A549 (cell line): ENCODE results near the gene SIGLEC8. TPM values are rescaled to one million over a fixed set of nuclear protein-coding genes. Genes with fewer than 3 reads are reported as not detected.
A peak's percentile ranks its signal among the peaks of the same experiment; 100 is the strongest.

ENCODE experiments used
- ATAC-seq, 2 experiments: fragments of 200-7000 bp in 1 of 2; fragments of >200 bp in 1 of 2; cut with Nextera tagmentation in 1 of 2; cut with Tn5 transposase in 1 of 2; 3 replicates each; pipeline versions ENCODE4 v1.8.0 to v1.9.1; 2018 to 2020; ENCODE audit warnings: mild to moderate bottlenecking in 1 of 2, moderate library complexity in 1 of 2
- CTCF ChIA-PET: fragments of 300-600 bp; sonication (Branson Sonifier 250); formaldehyde crosslinking; extraction: SDS; loops from one replicate; lab custom pipeline; 2021; ENCODE audit warnings: antibody characterized with exemption, inconsistent platforms; lab: Yijun Ruan, JAX
- POLR2A ChIA-PET: fragments of 350-600 bp; formaldehyde crosslinking; extraction: SDS; loops from one replicate; lab custom pipeline; 2021; ENCODE audit warnings: antibody characterized with exemption, inconsistent platforms; lab: Yijun Ruan, JAX
- DNase-seq, 2 experiments: peaks; one replicate each; pipeline versions ENCODE4 v3.0.0 to v3.0.0-alpha.2; 2011 to 2016; ENCODE audit warnings: low read depth in 1 of 2, low spot score in 1 of 2
- FAIRE-seq: peaks from 2 replicates; lab custom pipeline; 2011; peaks lifted over from hg19 to GRCh38; lab: Jason Lieb, UNC
- H3K27ac ChIP-seq, 2 experiments: fragments of >200 bp; sonication (Bioruptor Twin); formaldehyde crosslinking; 3 replicates each; pipeline ENCODE4 v1.5.1; 2016 to 2017
- H3K4me1 ChIP-seq: fragments of >200 bp; sonication (Bioruptor Twin); formaldehyde crosslinking; 3 replicates; pipeline ENCODE4 v1.6.1; 2016
- H3K4me2 ChIP-seq: fragments of >200 bp; sonication (Bioruptor Twin); formaldehyde crosslinking; 3 replicates; pipeline ENCODE4 v1.6.1; 2016
- H3K4me3 ChIP-seq: fragments of >200 bp; sonication (Bioruptor Twin); formaldehyde crosslinking; 3 replicates; pipeline ENCODE4 v1.5.1; 2016
- H3K9me3 ChIP-seq: fragments of >200 bp; sonication (Bioruptor Twin); formaldehyde crosslinking; 3 replicates; pipeline ENCODE4 v1.6.1; 2016
- EHF ChIP-seq: fragments of 250-450 bp; sonication (Bioruptor Pico); IDR thresholded peaks from 2 replicates; pipeline ENCODE4 v1.5.0; 2020; ENCODE audit warnings: mild to moderate bottlenecking
- FOSB ChIP-seq: fragments of 250-450 bp; sonication (Bioruptor Pico); IDR thresholded peaks from 2 replicates; pipeline ENCODE4 v1.5.0; 2020; ENCODE audit warnings: mild to moderate bottlenecking, moderate library complexity
- FOXS1 ChIP-seq: fragments of 250-450 bp; sonication (Bioruptor Pico); IDR thresholded peaks from 2 replicates; pipeline ENCODE4 v1.5.0; 2020; ENCODE audit warnings: mild to moderate bottlenecking, moderate library complexity
- HOXB13 ChIP-seq: fragments of 250-450 bp; sonication (Bioruptor Pico); IDR thresholded peaks from 2 replicates; pipeline ENCODE4 v1.5.0; 2020; ENCODE audit warnings: low read depth, mild to moderate bottlenecking, moderate library complexity
- HOXB5 ChIP-seq: fragments of 250-450 bp; sonication (Bioruptor Pico); IDR thresholded peaks from 2 replicates; pipeline ENCODE4 v1.5.0; 2020; ENCODE audit warnings: mild to moderate bottlenecking, moderate library complexity
- JUN ChIP-seq, 2 experiments: fragments of >200 bp; sonication (Bioruptor Twin); formaldehyde crosslinking; IDR thresholded peaks; 2 replicates in 1 of 2; 3 replicates in 1 of 2; pipeline ENCODE4 v1.6.1; 2016 to 2017
- MAX ChIP-seq: IDR thresholded peaks from 2 replicates; pipeline ENCODE4 v1.6.1; 2012
- MYC ChIP-seq: IDR thresholded peaks from 2 replicates; pipeline ENCODE4 v1.6.1; 2012; ENCODE audit warnings: mild to moderate bottlenecking, inconsistent platforms, low read length, improper control_type of control experiment, borderline replicate concordance
- NR3C1 ChIP-seq: fragments of >200 bp; sonication (Bioruptor Twin); formaldehyde crosslinking; IDR thresholded peaks from 3 replicates; pipeline ENCODE4 v1.6.1; 2017
- POLR2A ChIP-seq: IDR thresholded peaks from 2 replicates; pipeline ENCODE4 v1.6.1; 2012; ENCODE audit warnings: mild to moderate bottlenecking, low read length
- POLR2AphosphoS2 ChIP-seq: conservative IDR thresholded peaks from 2 replicates; pipeline ENCODE4 v1.6.1; 2012; ENCODE audit warnings: low read length, improper control_type of control experiment, inconsistent platforms
- RAD21 ChIP-seq, 2 experiments: fragments of >200 bp in 1 of 2; sonication (Bioruptor Twin) in 1 of 2; formaldehyde crosslinking in 1 of 2; IDR thresholded peaks in 1 of 2; conservative IDR thresholded peaks in 1 of 2; 2 replicates in 1 of 2; 3 replicates in 1 of 2; pipeline ENCODE4 v1.6.1; 2012 to 2018; ENCODE audit warnings: inconsistent platforms in 1 of 2
- RARB ChIP-seq: fragments of 250-450 bp; sonication (Bioruptor Pico); IDR thresholded peaks from 2 replicates; pipeline ENCODE4 v1.8.0; 2021; ENCODE audit warnings: mild to moderate bottlenecking, moderate library complexity
- RFX5 ChIP-seq: fragments of 450-650 bp; IDR thresholded peaks from 2 replicates; pipeline ENCODE4 v1.7.1; 2014; ENCODE audit warnings: antibody characterized with exemption, mild to moderate bottlenecking, moderate library complexity
- ZSCAN20 ChIP-seq: fragments of 250-450 bp; sonication (Bioruptor Pico); IDR thresholded peaks from 2 replicates; pipeline ENCODE4 v1.8.0; 2022; ENCODE audit warnings: mild to moderate bottlenecking, moderate library complexity
- WGBS: methylation state at CpG from one replicate; pipeline ENCODE4 v1.1.6; 2017; ENCODE audit errors: missing lambda C conversion rate; 5-methylcytosine and 5-hydroxymethylcytosine counted together
- polyA plus RNA-seq, 4 experiments: library from polyadenylated mRNA; depleted of rRNA in 3 of 4; stranded (reverse); fragments of >200 nt; fragmentation: RNase III in 1 of 4; extraction: RNeasy Plus Mini Kit Qiagen cat#74134 plus additional on column Dnase treatment in 1 of 4; gene quantifications; 2 replicates in 3 of 4; 3 replicates in 1 of 4; pipeline ENCODE4 v1.2.3, GENCODE V29; 2011 to 2017
- TF ChIP-seq, protein P1 (sequence below): IDR thresholded peaks from 2 replicates; pipeline ENCODE4 v1.6.1; 2012
- TF ChIP-seq, protein P2 (sequence below): fragments of >200 bp; sonication (Bioruptor Twin); formaldehyde crosslinking; IDR thresholded peaks from 3 replicates; pipeline ENCODE4 v1.6.1; 2016
- TF ChIP-seq, protein P3 (sequence below): fragments of 150-350 bp; IDR thresholded peaks from 2 replicates; pipeline ENCODE4 v1.6.1; 2014; ENCODE audit warnings: low read depth, mild to moderate bottlenecking, low read length

The SIGLEC8 gene
- polyA plus RNA-seq, 2 of the 4 experiments (the other 2 are of a cell fraction): not detected

GRCh38 chr19:51440052-51440451 is 18.2 kb downstream of the SIGLEC8 start:
- Histone ChIP-seq H3K9me3 (0 out of 3 replicates have a peak, but pooled peaks cover 6% of the 10 kb centered on the region), H3K4me3 (no peak overlapping the region), H3K27ac (no peak overlapping the region), H3K4me1 (no peaks in the 10 kb centered on the region; the same call in 2 of the 3 replicates), H3K4me2 (no peak overlapping the region)
- ATAC-seq (no peak), FAIRE-seq (no peak), DNase-seq (no peak)
- POLR2A ChIA-PET: no interaction called here
- TF ChIP-seq POLR2A (no peak), NR3C1 (no peak), MYC (no peak), ZSCAN20 (CRISPR knock-in tag) (no peak), RFX5 (no peak), RARB (CRISPR knock-in tag) (no peak), FOXS1 (no peak), JUN (IDR thresholded peaks at IDR 0.05) (no peak), POLR2AphosphoS2 (no peak)
- TF ChIP-seq, protein P1, sequence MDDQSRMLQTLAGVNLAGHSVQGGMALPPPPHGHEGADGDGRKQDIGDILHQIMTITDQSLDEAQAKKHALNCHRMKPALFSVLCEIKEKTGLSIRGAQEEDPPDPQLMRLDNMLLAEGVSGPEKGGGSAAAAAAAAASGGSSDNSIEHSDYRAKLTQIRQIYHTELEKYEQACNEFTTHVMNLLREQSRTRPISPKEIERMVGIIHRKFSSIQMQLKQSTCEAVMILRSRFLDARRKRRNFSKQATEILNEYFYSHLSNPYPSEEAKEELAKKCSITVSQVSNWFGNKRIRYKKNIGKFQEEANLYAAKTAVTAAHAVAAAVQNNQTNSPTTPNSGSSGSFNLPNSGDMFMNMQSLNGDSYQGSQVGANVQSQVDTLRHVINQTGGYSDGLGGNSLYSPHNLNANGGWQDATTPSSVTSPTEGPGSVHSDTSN: no peak
- TF ChIP-seq, protein P2, sequence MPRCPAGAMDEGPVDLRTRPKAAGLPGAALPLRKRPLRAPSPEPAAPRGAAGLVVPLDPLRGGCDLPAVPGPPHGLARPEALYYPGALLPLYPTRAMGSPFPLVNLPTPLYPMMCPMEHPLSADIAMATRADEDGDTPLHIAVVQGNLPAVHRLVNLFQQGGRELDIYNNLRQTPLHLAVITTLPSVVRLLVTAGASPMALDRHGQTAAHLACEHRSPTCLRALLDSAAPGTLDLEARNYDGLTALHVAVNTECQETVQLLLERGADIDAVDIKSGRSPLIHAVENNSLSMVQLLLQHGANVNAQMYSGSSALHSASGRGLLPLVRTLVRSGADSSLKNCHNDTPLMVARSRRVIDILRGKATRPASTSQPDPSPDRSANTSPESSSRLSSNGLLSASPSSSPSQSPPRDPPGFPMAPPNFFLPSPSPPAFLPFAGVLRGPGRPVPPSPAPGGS: no peak
- TF ChIP-seq, protein P3, sequence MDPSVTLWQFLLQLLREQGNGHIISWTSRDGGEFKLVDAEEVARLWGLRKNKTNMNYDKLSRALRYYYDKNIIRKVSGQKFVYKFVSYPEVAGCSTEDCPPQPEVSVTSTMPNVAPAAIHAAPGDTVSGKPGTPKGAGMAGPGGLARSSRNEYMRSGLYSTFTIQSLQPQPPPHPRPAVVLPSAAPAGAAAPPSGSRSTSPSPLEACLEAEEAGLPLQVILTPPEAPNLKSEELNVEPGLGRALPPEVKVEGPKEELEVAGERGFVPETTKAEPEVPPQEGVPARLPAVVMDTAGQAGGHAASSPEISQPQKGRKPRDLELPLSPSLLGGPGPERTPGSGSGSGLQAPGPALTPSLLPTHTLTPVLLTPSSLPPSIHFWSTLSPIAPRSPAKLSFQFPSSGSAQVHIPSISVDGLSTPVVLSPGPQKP: no peak
- WGBS: 2% methylated on average over 2 of the region's 2 CpGs
- CTCF ChIA-PET: interaction anchor here (0.6 to 2.4 kb wide), 6 partner anchors 13 to 75 kb away, joined by 3 to 8 read pairs (median 4); no protein-coding TSS in a partner anchor

DNA sequence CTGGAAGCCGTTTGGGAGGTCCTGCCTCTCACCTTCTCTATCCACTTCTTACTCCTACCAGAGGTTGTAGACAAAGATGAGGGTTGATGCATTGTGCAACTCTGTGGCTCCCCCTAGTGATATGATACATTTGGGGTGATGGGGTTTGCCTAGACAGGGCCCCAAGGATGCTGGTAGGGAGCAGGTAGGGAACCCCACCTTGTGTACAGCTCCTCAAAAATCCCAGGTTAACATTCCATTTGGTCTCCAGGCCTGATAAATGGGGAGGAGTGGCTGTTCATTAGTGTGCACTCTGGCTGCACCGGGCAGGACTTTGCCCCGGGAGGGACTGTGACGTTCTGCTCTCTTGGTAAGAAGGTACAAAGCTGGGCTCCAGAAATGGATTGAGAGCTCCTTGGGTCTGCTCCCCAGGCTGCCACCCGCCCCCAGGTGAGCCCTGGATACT is 19.2 kb downstream of the SIGLEC8 start:
- ATAC-seq: no peak
- no peak for DNase-seq
- CTCF ChIA-PET: interaction anchor here (0.8 to 2.4 kb wide), 5 partner anchors 8 to 222 kb away, joined by 3 to 8 read pairs (median 5); no protein-coding TSS in a partner anchor

GRCh38 chr19:51434456-51434855 is 23.8 kb downstream of the SIGLEC8 start:
- DNase-seq (no peak), FAIRE-seq (no peak), ATAC-seq (no peak)
- H3K9me3 ChIP-seq: 0 out of 3 replicates have a peak, but pooled peaks cover 4% of the 10 kb centered on the region
- ChIA-PET POLR2A (no interaction called here), CTCF (interaction anchor here (1.0 to 1.3 kb wide), 3 partner anchors 10 to 13 kb away, joined by 3 to 4 read pairs (median 3); no protein-coding TSS in a partner anchor)
- no peak overlapping the region for H3K27ac ChIP-seq
- TF ChIP-seq MAX (no peak), HOXB13 (no peak), FOSB (CRISPR knock-in tag) (no peak), JUN (IDR thresholded peaks at IDR 0.05) (no peak), EHF (CRISPR knock-in tag) (no peak)
- H3K4me3 ChIP-seq: no peak overlapping the region
- H3K4me1 ChIP-seq: no peaks in the 10 kb centered on the region
- WGBS: 0% methylated on average over 1 of the region's 1 CpG
- H3K4me2 ChIP-seq: no peak overlapping the region

More for the DNA sequence above, 19.2 kb downstream of the SIGLEC8 start:
- no peak for FAIRE-seq
- Histone ChIP-seq H3K4me2 (no peak overlapping the region), H3K9me3 (0 out of 3 replicates have a peak, but pooled peaks cover 6% of the 10 kb centered on the region), H3K27ac (no peak overlapping the region), H3K4me1 (no peaks in the 10 kb centered on the region; the same call in 2 of the 3 replicates), H3K4me3 (no peak overlapping the region)
- peak in 1 of 2 experiments; percentile 36; a peak in 1 of 5 replicates for TF ChIP-seq RAD21 (conservative IDR thresholded peaks at IDR 0.05 in 1 of 2, IDR thresholded peaks at IDR 0.05 in 1 of 2)
- no peak for TF ChIP-seq MAX
- no peak for TF ChIP-seq HOXB5 (CRISPR knock-in tag)
- no peak for TF ChIP-seq NR3C1
- no peak for TF ChIP-seq ZSCAN20 (CRISPR knock-in tag)
- TF ChIP-seq JUN (IDR thresholded peaks at IDR 0.05): no peak
- 20% methylated on average over 5 of the region's 5 CpGs for WGBS
- POLR2A ChIA-PET: no interaction called here
